Measurements from ENCODE around the gene MRPL36.
"Not testable (repeated sequence)": the region's sequence is repeated elsewhere in the genome, so short reads cannot be mapped to it uniquely, and the experiment has no call there.

Gene MRPL36

GRCh38 chr5:1799602-1800471, at the start of gene MRPL36:
Gene MRPL36, minus strand, starts transcription at chr5:1799837. Its CDS starts 902 bp downstream, at chr5:1798935.
- DNase-seq (ENCODE audit: low spot score): peak; percentile 87

- no peak for DNase-seq (ENCODE audit: low spot score)
These were observed 48.0 kb upstream of the MRPL36 start for GRCh38 chr5:1847611-1848010.

- DNase-seq (ENCODE audit: low spot score): no peak
These were observed 47.4 kb upstream of the MRPL36 start for GRCh38 chr5:1847056-1847455.

GRCh38 chr5:1846583-1846982, 46.9 kb upstream of the MRPL36 start:
- no peak for DNase-seq (ENCODE audit: low spot score)

GRCh38 chr5:1845696-1846095, 46.1 kb upstream of the MRPL36 start:
- DNase-seq (ENCODE audit: low spot score): no peak

- no peak for DNase-seq (ENCODE audit: low spot score)
These were observed 45.2 kb upstream of the MRPL36 start for GRCh38 chr5:1844708-1845436.

GRCh38 chr5:1843761-1844160, 44.1 kb upstream of the MRPL36 start:
- DNase-seq (ENCODE audit: low spot score): not testable (repeated sequence)

GRCh38 chr5:1842004-1842819, 42.6 kb upstream of the MRPL36 start:
- no peak for DNase-seq (ENCODE audit: low spot score)

- DNase-seq (ENCODE audit: low spot score): no peak
These were observed 41.3 kb upstream of the MRPL36 start for GRCh38 chr5:1840741-1841521.

- no peak for DNase-seq (ENCODE audit: low spot score)
These were observed 40.5 kb upstream of the MRPL36 start for GRCh38 chr5:1840071-1840547.

- no peak for DNase-seq (ENCODE audit: low spot score)
These were observed 38.4 kb upstream of the MRPL36 start for GRCh38 chr5:1838013-1838412.

- DNase-seq (ENCODE audit: low spot score): no peak
These were observed 37.5 kb upstream of the MRPL36 start for GRCh38 chr5:1836891-1837880.

- DNase-seq (ENCODE audit: low spot score): no peak
These were observed 36.7 kb upstream of the MRPL36 start for GRCh38 chr5:1836176-1836890.

- DNase-seq (ENCODE audit: low spot score): no peak
These were observed 35.8 kb upstream of the MRPL36 start for GRCh38 chr5:1835431-1835830.

- DNase-seq (ENCODE audit: low spot score): no peak
These were observed 35.2 kb upstream of the MRPL36 start for GRCh38 chr5:1834721-1835429.

GRCh38 chr5:1834022-1834551, 34.5 kb upstream of the MRPL36 start:
- no peak for DNase-seq (ENCODE audit: low spot score)

GRCh38 chr5:1833264-1834021, 33.8 kb upstream of the MRPL36 start:
- no peak for DNase-seq (ENCODE audit: low spot score)
